ENCODE results near the gene XYLT2.

The XYLT2 gene

GRCh38 chr17:50348522-50349242 lies 2.8 kb downstream of the XYLT2 start:
- peak; percentile 34 for DNase-seq (ENCODE audit: low spot score)

- DNase-seq (ENCODE audit: low spot score): no peak
These were observed 3.3 kb downstream of the XYLT2 start for GRCh38 chr17:50349243-50349600.

DNA sequence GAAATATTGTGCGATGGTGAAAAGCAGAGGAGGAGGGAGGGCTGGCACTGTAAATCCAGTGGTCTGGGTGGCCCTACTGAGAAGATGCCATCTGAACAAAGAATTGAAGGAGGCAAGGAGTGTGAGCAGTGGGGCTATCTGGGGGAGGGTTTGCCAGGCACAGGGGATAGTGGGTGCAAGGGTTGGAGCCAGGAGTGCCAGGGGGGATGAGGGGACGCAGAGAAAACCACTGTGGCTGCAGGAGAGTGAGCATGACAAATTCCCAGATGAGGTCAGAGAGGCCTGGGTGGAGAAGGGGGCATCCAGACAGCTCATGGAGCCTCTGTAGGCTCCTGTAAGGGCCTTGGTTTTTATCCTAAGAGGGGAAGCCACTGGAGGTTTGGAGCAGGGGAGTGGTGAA lies 4.8 kb downstream of the XYLT2 start:
- DNase-seq (ENCODE audit: low spot score): no peak

- no peak for DNase-seq (ENCODE audit: low spot score)
These were observed 6.3 kb downstream of the XYLT2 start for GRCh38 chr17:50352072-50352692.

DNA sequence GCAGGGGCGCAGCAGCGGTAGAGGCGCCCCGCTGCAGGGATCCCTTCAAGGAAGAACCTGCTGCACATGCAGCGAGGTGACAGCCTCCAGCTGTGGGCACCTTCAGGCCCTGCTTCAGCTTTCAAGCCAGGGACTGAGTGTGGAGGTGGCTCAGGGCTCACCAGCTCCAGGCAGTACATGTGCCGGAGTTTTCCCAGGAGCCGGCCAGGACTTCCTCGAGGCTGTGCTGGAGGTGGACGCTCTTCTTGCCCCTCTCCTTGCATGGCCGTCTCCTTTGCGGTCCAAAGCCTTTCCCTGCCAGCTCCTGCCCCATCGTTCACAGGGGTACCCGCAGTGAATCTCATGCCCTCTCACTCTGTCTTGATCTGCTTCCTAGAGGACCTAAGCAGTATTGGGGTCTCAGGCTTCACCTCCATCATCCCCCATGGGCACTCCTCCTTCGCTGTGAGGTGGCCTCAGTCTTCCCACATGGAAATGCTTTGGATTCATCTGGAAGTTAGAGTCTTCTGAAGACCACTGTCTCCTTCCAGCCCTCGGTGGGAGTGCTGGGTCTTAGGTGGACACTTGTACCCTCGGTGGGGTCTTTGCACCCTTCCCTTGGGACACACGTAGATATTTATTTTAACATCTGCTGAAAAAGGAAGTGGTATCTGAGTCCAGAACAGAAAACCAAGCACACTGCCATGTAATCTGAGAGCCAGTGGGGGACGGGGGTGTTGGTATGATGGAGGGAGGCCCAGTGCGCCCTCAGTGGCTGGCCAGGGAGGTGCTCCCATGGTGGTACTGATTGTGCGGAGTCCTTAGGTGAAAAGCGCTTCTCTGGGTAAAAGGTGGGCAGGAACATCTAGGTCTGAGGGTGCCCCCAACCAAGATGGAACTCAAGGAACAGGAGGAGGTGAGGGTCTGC lies 7.0 kb downstream of the XYLT2 start:
- DNase-seq (ENCODE audit: low spot score): no peak

GRCh38 chr17:50353600-50354195 lies 7.8 kb downstream of the XYLT2 start:
- DNase-seq (ENCODE audit: low spot score): no peak

- DNase-seq (ENCODE audit: low spot score): no peak
These were observed 8.3 kb downstream of the XYLT2 start for GRCh38 chr17:50354198-50354597.

- DNase-seq (ENCODE audit: low spot score): no peak
These were observed 8.8 kb downstream of the XYLT2 start for GRCh38 chr17:50354776-50355175.

DNA sequence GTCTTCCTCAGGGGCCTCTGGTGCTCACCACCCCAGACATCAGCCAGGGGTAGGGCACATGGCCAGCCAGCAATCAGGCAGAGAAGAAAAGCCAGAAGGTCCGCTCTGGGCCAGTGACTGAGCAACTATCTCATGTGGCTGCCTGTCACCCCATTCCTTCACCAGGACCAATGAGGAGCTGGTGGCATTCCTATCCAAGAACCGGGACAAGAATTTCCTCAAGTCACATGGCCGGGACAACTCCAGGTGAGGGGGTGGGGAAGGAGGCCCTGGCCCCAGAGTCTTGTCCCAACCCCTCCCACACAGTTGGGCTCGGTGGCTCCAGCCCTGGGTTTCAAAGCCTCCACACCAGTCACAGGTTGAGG lies 9.4 kb downstream of the XYLT2 start:
- DNase-seq (ENCODE audit: low spot score): no peak

DNA sequence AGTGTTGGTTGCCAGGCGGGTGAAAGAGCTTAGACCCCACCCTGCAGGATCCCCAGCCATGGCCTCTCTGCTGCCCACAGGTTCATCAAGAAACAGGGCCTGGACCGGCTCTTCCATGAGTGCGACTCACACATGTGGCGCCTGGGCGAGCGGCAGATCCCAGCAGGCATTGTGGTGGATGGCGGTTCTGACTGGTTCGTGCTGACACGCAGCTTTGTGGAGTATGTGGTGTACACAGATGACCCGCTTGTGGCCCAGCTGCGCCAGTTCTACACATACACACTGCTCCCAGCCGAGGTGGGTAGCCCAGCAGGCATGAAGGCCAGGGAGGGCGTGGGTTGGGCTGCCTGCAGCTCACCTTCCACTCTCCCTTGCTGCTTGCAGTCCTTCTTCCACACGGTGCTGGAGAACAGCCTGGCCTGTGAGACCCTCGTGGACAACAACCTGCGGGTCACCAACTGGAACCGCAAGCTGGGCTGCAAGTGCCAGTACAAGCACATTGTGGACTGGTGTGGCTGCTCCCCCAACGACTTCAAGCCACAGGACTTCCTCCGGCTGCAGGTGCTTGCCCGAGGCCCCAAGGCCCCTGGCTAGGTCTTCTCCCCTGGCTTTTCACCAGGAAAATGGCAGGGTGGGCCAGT lies 9.9 kb downstream of the XYLT2 start:
- no peak for DNase-seq (ENCODE audit: low spot score)

GRCh38 chr17:50356418-50356817 lies 10.5 kb downstream of the XYLT2 start:
- DNase-seq (ENCODE audit: low spot score): no peak

GRCh38 chr17:50356892-50357510 lies 11.1 kb downstream of the XYLT2 start:
- no peak for DNase-seq (ENCODE audit: low spot score)

DNA sequence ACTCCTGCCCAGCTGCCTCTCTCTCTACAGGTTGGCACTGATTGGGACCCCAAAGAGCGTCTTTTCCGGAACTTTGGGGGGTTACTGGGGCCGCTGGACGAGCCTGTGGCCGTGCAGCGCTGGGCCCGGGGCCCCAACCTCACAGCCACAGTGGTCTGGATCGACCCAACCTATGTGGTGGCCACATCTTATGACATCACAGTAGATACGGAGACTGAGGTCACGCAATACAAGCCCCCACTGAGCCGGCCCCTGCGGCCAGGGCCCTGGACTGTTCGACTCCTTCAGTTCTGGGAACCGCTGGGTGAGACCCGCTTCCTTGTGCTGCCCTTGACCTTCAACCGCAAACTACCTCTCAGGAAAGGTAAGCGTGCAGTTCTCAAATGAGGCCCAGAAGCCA lies 12.3 kb downstream of the XYLT2 start:
- DNase-seq (ENCODE audit: low spot score): no peak

- no peak for DNase-seq (ENCODE audit: low spot score)
These were observed 13.2 kb downstream of the XYLT2 start for GRCh38 chr17:50359005-50359699.

DNA sequence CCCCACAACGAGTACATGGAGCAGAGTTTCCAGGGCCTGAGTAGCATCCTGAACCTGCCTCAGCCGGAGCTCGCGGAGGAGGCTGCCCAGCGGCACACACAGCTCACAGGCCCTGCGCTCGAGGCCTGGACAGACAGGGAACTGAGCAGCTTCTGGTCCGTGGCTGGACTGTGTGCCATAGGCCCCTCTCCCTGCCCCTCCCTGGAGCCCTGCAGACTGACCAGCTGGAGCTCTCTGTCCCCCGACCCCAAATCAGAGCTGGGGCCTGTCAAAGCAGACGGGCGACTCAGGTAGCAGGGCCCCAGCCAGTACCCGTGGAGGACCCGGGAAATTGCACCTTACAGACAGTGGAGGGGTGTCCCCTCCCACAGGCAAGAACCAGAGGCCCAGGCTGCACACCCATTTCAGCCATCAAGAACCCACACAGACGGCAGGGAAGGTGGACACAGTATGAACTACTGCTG lies 14.1 kb downstream of the XYLT2 start:
- DNase-seq (ENCODE audit: low spot score): no peak

- DNase-seq (ENCODE audit: low spot score): no peak
These were observed 14.7 kb downstream of the XYLT2 start for GRCh38 chr17:50360486-50361115.

- DNase-seq (ENCODE audit: low spot score): peak; percentile 51
These were observed 15.9 kb downstream of the XYLT2 start for GRCh38 chr17:50361561-50362480.

GRCh38 chr17:50362661-50363060 lies 16.7 kb downstream of the XYLT2 start:
- no peak for DNase-seq (ENCODE audit: low spot score)
